GM18907 (cell line): ENCODE data around the gene CD2.

Experiments
- ATAC-seq: cut with Tn5 transposase; IDR thresholded peaks from one replicate; pipeline ENCODE4 v1.9.1; 2021; ENCODE audit warnings: mild to moderate bottlenecking, moderate library complexity; ENCODE audit not compliant: unreplicated experiment

Gene CD2

DNA sequence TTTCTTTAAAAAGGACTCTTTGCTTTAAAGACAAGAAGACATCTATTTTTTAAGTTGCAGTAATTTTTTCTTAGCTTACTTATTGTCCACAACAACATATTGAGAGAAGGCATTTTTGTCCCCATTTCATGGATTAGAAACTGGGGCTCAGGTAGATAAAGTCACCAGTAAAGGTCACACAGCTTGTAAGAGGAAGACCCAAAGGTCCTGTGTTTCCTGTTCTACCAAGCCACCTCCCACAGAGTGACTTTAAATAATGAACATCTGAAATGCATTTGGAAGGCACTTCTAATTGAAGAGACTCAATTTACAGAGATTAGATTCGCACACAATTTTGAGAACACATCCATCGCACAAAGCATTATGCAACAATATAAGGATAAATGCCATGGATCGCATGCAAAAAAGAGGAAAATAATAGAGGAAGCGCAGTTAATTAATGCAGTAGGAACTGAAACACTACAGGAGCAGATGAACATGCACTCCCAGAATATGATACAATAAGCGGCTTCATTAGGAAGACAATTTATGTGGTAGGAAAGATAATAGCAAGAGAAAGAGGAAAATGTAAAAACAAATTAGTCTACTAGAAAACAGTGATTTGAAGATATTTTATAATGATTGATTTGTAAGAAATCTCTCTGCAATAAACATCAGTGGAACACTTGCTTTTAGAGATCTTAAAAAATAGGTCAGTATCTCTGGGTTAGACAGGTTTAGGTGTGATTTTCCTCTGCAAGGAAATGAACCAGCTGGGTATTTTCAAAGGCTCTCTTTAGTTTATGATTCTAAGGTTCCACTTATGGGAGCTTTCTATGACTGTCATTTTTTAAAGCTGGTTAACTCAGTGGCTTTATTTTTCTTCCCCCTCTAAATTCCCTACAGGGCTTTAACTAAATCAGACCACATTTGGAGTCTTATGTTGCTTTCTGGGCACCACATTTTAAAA, 27.1 kb upstream of the CD2 start:
- ATAC-seq: no peak

DNA sequence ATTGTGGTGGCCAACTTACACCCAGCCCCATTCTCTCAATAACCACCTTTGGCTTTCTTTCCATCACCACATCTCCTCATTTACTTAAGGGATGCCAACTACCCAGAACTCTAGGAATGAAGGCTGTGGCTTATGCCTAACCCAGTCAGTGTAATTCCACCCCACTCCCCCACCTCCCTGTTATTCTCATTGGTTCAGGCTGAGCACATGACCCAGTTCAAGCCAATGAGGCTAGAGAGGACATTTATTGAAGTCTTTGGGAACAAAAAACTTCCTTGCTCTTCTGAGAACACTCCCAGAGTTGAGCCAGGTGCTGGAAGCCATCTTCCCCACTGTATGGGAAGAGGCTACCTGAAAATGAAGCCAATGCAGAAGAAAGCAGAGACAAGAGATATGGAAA, 22.8 kb upstream of the CD2 start:
- no peak for ATAC-seq

- ATAC-seq: no peak
These were observed 21.5 kb upstream of the CD2 start for GRCh38 chr1:116732726-116733125.

GRCh38 chr1:116733476-116734365, 20.5 kb upstream of the CD2 start:
- ATAC-seq: no peak

- ATAC-seq: no peak
These were observed 19.0 kb upstream of the CD2 start for GRCh38 chr1:116735246-116735645.

GRCh38 chr1:116737020-116737854, 17.0 kb upstream of the CD2 start:
- peak; percentile 46 for ATAC-seq

DNA sequence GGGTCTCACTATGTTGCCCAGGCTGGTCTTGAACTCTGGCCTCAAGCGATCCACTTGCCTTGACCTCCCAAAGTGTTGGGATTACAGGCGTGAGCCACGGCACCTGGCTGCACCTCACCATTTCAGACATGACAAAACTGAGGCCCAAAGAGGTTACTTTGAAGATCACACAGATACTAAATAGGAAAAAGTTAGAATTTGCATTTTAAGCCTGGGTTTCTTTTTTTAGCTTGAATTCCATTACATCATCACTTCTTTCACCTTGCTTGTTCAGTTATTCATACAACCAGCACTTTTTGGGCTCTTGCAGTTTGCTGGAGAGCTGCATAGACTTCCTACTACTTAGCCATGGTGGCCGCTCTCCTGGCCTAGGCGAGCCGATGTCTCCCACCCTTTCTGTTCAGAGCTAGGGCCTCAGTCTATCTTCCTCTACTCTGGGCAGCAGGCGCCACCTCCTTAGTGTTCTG, 16.3 kb upstream of the CD2 start:
- peak; percentile 20 for ATAC-seq

GRCh38 chr1:116738673-116739370, 15.4 kb upstream of the CD2 start:
- ATAC-seq: peak; percentile 72

GRCh38 chr1:116739371-116740012, 14.7 kb upstream of the CD2 start:
- ATAC-seq: no peak

GRCh38 chr1:116740296-116740695, 13.9 kb upstream of the CD2 start:
- no peak for ATAC-seq

DNA sequence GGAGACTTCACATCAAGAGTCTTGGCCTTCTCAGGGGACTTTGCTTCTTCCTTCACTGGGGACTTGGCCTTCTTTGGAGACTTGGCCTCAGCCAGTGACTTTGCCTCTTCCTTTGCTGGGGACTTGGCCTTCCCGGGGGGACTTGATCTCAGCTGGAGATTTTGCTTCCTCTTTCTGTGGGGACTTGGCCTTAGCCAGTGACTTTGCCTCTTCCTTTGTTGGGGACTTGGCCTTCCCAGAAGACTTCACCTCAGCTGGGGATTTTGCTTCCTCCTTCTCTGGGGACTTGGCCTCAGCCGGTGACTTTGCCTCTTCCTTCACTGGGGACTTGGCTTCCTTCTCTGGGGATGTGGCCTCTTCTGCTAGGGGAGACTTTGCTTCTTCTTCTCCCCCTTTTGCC, 13.5 kb upstream of the CD2 start:
- ATAC-seq: no peak

GRCh38 chr1:116741836-116742565, 12.2 kb upstream of the CD2 start:
- ATAC-seq: no peak

DNA sequence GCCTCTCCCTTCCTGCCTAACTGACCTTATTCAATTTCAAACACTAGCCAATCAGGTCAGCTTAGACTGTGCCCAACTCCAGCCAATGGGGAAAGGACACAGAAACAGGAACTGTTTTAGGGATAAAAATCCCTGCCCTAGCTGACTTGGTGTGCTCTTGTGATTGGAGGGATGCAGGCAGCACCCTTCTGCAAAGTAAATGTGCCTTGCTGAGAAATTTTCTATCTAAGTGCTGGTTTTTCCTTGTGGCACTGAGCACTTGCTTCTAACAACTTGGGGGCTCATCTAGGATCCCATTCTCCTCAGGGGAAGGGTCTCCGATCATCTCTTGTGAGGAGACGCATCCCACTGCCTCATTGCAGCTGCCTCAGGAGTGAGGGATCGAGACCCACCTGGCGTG, 10.7 kb upstream of the CD2 start:
- ATAC-seq: no peak

- no peak for ATAC-seq
These were observed 6.0 kb upstream of the CD2 start for GRCh38 chr1:116748272-116748671.

DNA sequence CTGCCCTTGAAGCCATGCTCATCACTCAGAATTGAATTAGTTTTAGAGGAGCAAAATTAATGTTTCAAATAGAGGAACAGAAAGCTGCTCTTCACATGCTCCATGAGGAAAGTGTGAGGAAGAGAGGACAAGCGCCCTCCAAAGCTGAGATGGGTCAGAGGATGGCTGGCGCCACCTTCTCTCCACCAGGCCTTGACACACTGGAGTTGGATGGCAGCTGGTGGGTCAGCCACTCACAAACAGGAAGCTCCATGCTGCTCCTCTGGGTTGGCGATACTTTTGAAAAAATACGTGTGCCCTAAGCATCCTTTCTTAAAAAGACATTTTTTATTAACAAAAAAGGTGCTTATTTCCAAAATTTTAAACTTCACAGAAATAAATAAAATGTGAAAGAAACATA, 3.1 kb upstream of the CD2 start:
- ATAC-seq: no peak

- ATAC-seq: no peak
These were observed 2.6 kb upstream of the CD2 start for GRCh38 chr1:116751621-116752020.

GRCh38 chr1:116753312-116753711, 918 bp upstream of the CD2 start:
- no peak for ATAC-seq

DNA sequence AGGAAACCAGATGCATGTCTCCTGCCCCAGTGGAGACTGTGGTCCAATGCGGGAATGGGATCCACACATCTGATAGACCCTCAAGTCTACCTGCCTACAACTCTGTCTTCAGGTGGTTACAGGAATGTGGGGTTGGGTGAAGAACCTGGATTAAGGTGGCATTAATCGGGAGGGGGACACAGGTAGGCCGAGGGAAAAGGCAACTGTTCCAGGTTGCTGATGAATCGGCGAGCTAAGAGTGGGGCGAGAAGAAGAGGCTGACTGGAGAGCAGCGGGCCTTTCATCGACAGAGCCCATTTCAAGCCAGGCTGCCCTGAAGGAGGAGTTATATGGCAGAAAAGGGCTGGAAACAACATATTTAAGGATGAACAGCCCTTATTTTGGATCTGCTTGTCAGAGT, 836 bp downstream of the CD2 start:
- ATAC-seq: no peak

GRCh38 chr1:116755681-116756080, 1.5 kb downstream of the CD2 start:
- no peak for ATAC-seq
